Measurements from ENCODE around the gene JAZF1.

- TF ChIP-seq CTCF (IDR thresholded peaks at IDR 0.05) (no peak), POLR2A (IDR thresholded peaks at IDR 0.05) (no peak)
Measured at GRCh38 chr7:28174442-28174841, 6.2 kb downstream of the JAZF1 start.
